MM.1S (cell line): ENCODE results near the gene PRKRA.

ENCODE experiments used
- DNase-seq: peaks from one replicate; pipeline ENCODE4 v3.0.0-alpha.2; 2015
- H2AFZ ChIP-seq: fragments of 300-600 bp; sonication (generic); 2 replicates; pipeline ENCODE4 v1.6.0; 2016; ENCODE audit warnings: antibody characterized with exemption, low read length
- H3F3A ChIP-seq: fragments of 300-600 bp; sonication (generic); 2 replicates; pipeline ENCODE4 v1.6.1; 2016; ENCODE audit warnings: mild to moderate bottlenecking, antibody characterized with exemption, low read length, moderate library complexity, mixed read lengths; ENCODE audit not compliant: insufficient read depth
- H3K27ac ChIP-seq: fragments of 300-600 bp; sonication (generic); 2 replicates; pipeline ENCODE4 v1.5.1; 2016; ENCODE audit warnings: mild to moderate bottlenecking, low read length
- H3K27me3 ChIP-seq: fragments of 300-600 bp; sonication (generic); replicated peaks from 2 replicates; pipeline ENCODE4 v1.6.0; 2016; ENCODE audit warnings: low read length; ENCODE audit not compliant: insufficient read depth
- H3K36me3 ChIP-seq: fragments of 300-600 bp; sonication (generic); replicated peaks from 2 replicates; pipeline ENCODE4 v1.6.1; 2016; ENCODE audit warnings: mild to moderate bottlenecking, low read length, mixed read lengths; ENCODE audit not compliant: insufficient read depth
- H3K4me1 ChIP-seq: fragments of 300-600 bp; sonication (generic); 2 replicates; pipeline ENCODE4 v1.6.1; 2016; ENCODE audit warnings: low read length, mixed read lengths
- H3K4me2 ChIP-seq: fragments of 300-600 bp; sonication (generic); 2 replicates; pipeline ENCODE4 v1.6.0; 2016; ENCODE audit warnings: low read depth, low read length
- H3K4me3 ChIP-seq: fragments of 300-600 bp; sonication (generic); 2 replicates; pipeline ENCODE4 v1.5.1; 2016; ENCODE audit warnings: low read length, mixed read lengths
- H3K79me2 ChIP-seq: fragments of 300-600 bp; sonication (generic); 2 replicates; pipeline ENCODE4 v1.6.1; 2016; ENCODE audit warnings: mixed run types, low read length, mixed read lengths
- H3K9ac ChIP-seq: fragments of 300-600 bp; sonication (generic); 2 replicates; pipeline ENCODE4 v1.6.1; 2016; ENCODE audit warnings: low read length, mixed read lengths
- H3K9me2 ChIP-seq: fragments of 300-600 bp; sonication (generic); replicated peaks from 2 replicates; pipeline ENCODE4 v1.6.1; 2016; ENCODE audit warnings: mild to moderate bottlenecking, low read length, mixed read lengths; ENCODE audit not compliant: insufficient read depth
- H3K9me3 ChIP-seq: fragments of 300-600 bp; sonication (generic); replicated peaks from 2 replicates; pipeline ENCODE4 v1.6.1; 2016; ENCODE audit warnings: mild to moderate bottlenecking, low read length, mixed read lengths; ENCODE audit not compliant: insufficient read depth
- H4K20me1 ChIP-seq: fragments of 300-600 bp; sonication (generic); 2 replicates; pipeline ENCODE4 v1.6.1; 2016; ENCODE audit warnings: mild to moderate bottlenecking, low read length, moderate library complexity, mixed read lengths; ENCODE audit not compliant: insufficient read depth
- CTCF ChIP-seq: fragments of 300-600 bp; sonication (generic); IDR thresholded peaks from 2 replicates; pipeline ENCODE4 v1.5.1; 2016; ENCODE audit warnings: antibody characterized with exemption, low read length, mixed read lengths
- EZH2 ChIP-seq: fragments of 300-600 bp; sonication (generic); optimal IDR thresholded peaks from 2 replicates; pipeline ENCODE3; 2017; ENCODE audit warnings: low read depth, mild to moderate bottlenecking, antibody characterized with exemption, low read length, mixed read lengths
- EZH2phosphoT487 ChIP-seq: fragments of 300-600 bp; sonication (generic); IDR thresholded peaks from 2 replicates; pipeline ENCODE4 v1.6.1; 2018; ENCODE audit warnings: antibody characterized with exemption, low read length

Gene PRKRA

GRCh38 chr2:178420463-178420999 is 30.4 kb downstream of the PRKRA start:
- no peak overlapping the region for H3K4me2 ChIP-seq
- H3K27me3 ChIP-seq = no peaks in the 10 kb centered on the region
- TF ChIP-seq CTCF (no peak), EZH2phosphoT487 (no peak), EZH2 (no peak)
- H2AFZ ChIP-seq = no peak overlapping the region
- no peaks in the 10 kb centered on the region for H3K9me2 ChIP-seq
- no peaks in the 10 kb centered on the region for H3F3A ChIP-seq
- H3K4me1 ChIP-seq = no peaks in the 10 kb centered on the region
- H3K79me2 ChIP-seq = no peaks in the 10 kb centered on the region
- H3K27ac ChIP-seq = no peak overlapping the region
- no peaks in the 10 kb centered on the region for H3K9me3 ChIP-seq
- 0 out of 2 replicates have a peak, but pooled peaks cover 4% of the 10 kb centered on the region for H3K36me3 ChIP-seq
- no peak overlapping the region for H3K9ac ChIP-seq
- no peak overlapping the region for H3K4me3 ChIP-seq
- DNase-seq = no peak
- H4K20me1 ChIP-seq = no peaks in the 10 kb centered on the region

GRCh38 chr2:178419123-178419522 is 31.9 kb downstream of the PRKRA start:
- no peak overlapping the region for H2AFZ ChIP-seq
- peaks cover 5% of the 10 kb centered on the region; the same call in 1 of the 2 replicates for H3K4me1 ChIP-seq
- H3K79me2 ChIP-seq = no peaks in the 10 kb centered on the region
- peaks cover 2% of the 10 kb centered on the region; the same call in 1 of the 2 replicates for H3F3A ChIP-seq
- no peak overlapping the region for H3K9ac ChIP-seq
- no peak overlapping the region for H3K4me3 ChIP-seq
- no peaks in the 10 kb centered on the region for H4K20me1 ChIP-seq
- no peak for DNase-seq
- H3K9me2 ChIP-seq = no peaks in the 10 kb centered on the region
- no peaks in the 10 kb centered on the region for H3K9me3 ChIP-seq
- H3K27ac ChIP-seq = no peak overlapping the region
- H3K36me3 ChIP-seq = 0 out of 2 replicates have a peak, but pooled peaks cover 4% of the 10 kb centered on the region
- no peaks in the 10 kb centered on the region for H3K27me3 ChIP-seq
- no peak overlapping the region for H3K4me2 ChIP-seq
- TF ChIP-seq CTCF (no peak; the same call in 1 of the 2 replicates), EZH2 (no peak), EZH2phosphoT487 (no peak)

GRCh38 chr2:178418426-178418825 is 32.5 kb downstream of the PRKRA start:
- Histone ChIP-seq H4K20me1 (no peaks in the 10 kb centered on the region), H3K9me2 (no peaks in the 10 kb centered on the region), H3K4me3 (no peak overlapping the region), H3K4me1 (peaks cover 5% of the 10 kb centered on the region; the same call in 1 of the 2 replicates), H2AFZ (no peak overlapping the region), H3K9ac (no peak overlapping the region), H3K36me3 (0 out of 2 replicates have a peak, but pooled peaks cover 4% of the 10 kb centered on the region), H3K27ac (no peak overlapping the region), H3K27me3 (no peaks in the 10 kb centered on the region), H3K9me3 (no peaks in the 10 kb centered on the region), H3F3A (peaks cover 7% of the 10 kb centered on the region; the same call in 1 of the 2 replicates), H3K4me2 (no peak overlapping the region), H3K79me2 (no peaks in the 10 kb centered on the region)
- no peak for DNase-seq
- TF ChIP-seq CTCF = no peak
- no peak for TF ChIP-seq EZH2phosphoT487
- no peak for TF ChIP-seq EZH2
